Thoracic aorta (tissue), 2 donors: ENCODE results near the gene CRYZL1. TPM values are rescaled to one million over a fixed set of nuclear protein-coding genes. Genes with fewer than 3 reads are reported as not detected.
A peak's percentile ranks its signal among the peaks of the same experiment; 100 is the strongest.

Source experiments
- ATAC-seq: fragments of 150-250 bp; one replicate; pipeline ENCODE4 v1.8.0; 2017; ENCODE audit warnings: low read depth; ENCODE audit not compliant: insufficient number of reproducible peaks, low FRiP score
- DNase-seq: peaks from one replicate; pipeline ENCODE4 v3.0.0-alpha.2; 2020; ENCODE audit warnings: low spot score
- H3K27ac ChIP-seq, 2 donors: fragments of 200-600 bp; sonication (generic); 1 replicate in 1 of 2; 2 replicates in 1 of 2; pipeline ENCODE4 v1.5.1; 2016; ENCODE audit warnings: mild to moderate bottlenecking in 2 of 2, moderate library complexity in 2 of 2
- H3K27me3 ChIP-seq: fragments of 200-600 bp; sonication (generic); replicated peaks from 2 replicates; pipeline ENCODE4 v1.6.0; 2016; ENCODE audit warnings: mild to moderate bottlenecking; ENCODE audit not compliant: insufficient read depth
- H3K36me3 ChIP-seq: fragments of 200-600 bp; sonication (generic); one replicate; pipeline ENCODE4 v1.5.1; 2016
- H3K4me1 ChIP-seq, 2 donors: fragments of 200-600 bp; sonication (generic); 1 replicate in 1 of 2; 2 replicates in 1 of 2; pipeline versions ENCODE4 v1.5.1 to v1.6.0; 2016; ENCODE audit warnings: low read depth in 2 of 2, mild to moderate bottlenecking in 1 of 2; ENCODE audit not compliant: control insufficient read depth in 1 of 2
- H3K4me3 ChIP-seq: fragments of 200-600 bp; sonication (generic); 2 replicates; pipeline ENCODE4 v1.5.1; 2016; ENCODE audit warnings: mild to moderate bottlenecking
- H3K9me3 ChIP-seq: fragments of 200-600 bp; sonication (generic); 2 replicates; pipeline ENCODE4 v1.5.1; 2016
- CTCF ChIP-seq: fragments of 200-600 bp; sonication (generic); IDR thresholded peaks from one replicate; pipeline ENCODE4 v1.5.1; 2019; ENCODE audit warnings: antibody characterized with exemption
- total RNA-seq, 2 donors: library from RNA; depleted of rRNA; stranded (reverse); fragments of >200 nt; gene quantifications; one replicate each; pipeline versions ENCODE4 v1.1.0 to v1.2.3, GENCODE V29; 2016

Gene CRYZL1
- total RNA-seq, 2 donors from 2014 or later = 26.8 to 61.4 TPM

GRCh38 chr21:33658919-33659567, 17.5 kb upstream of the CRYZL1 start:
- H3K9me3 ChIP-seq = no peaks in the 10 kb centered on the region
- DNase-seq = no peak
- peak overlapping the region; percentile 23 to 56 for H3K27ac ChIP-seq
- no peak for ATAC-seq
- no peak for TF ChIP-seq CTCF
- peaks cover 22 to 60% of the 10 kb centered on the region in 2 donors for H3K4me1 ChIP-seq
- H3K27me3 ChIP-seq = no peaks in the 10 kb centered on the region
- no peaks in the 10 kb centered on the region for H3K36me3 ChIP-seq
- H3K4me3 ChIP-seq = no peak overlapping the region

DNA sequence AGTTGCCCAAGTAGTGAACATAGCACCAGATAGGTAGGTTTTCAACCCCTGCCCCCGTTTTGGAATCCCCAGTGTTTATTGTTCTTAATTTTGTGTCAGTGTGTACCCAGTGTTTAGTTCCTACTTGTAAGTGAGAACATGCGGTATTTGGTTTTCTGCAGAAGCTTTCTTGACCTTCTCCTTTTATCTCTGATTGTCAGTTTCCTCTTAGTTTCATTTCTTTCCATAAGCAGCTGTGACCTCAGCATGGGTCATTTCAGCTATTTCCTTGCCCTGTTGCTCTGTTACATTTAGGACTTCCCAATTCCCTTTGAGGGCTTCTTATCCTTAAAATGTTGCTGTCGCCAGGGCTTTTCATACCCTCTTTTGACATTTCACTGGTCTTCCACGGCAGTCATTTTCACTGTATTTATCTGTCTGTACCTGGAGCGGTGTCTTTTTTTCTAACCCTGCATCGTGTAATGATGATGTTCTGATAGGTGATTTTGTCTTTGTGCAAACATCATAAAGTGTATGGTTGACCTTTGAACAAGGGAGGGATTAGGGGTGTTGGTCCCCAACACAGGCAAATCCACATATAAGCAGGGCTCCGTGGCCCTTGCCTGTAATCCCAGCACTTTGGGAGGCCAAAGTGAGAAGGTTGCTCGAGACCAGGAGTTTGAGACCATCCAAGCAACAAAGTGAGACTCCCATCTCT, 15.7 kb upstream of the CRYZL1 start:
- H3K4me3 ChIP-seq = no peak overlapping the region
- no peaks in the 10 kb centered on the region for H3K36me3 ChIP-seq
- H3K27me3 ChIP-seq = no peaks in the 10 kb centered on the region
- DNase-seq (no peak), ATAC-seq (no peak)
- TF ChIP-seq CTCF = no peak
- peak overlapping the region in 1 of 2 donors; percentile 33 for H3K27ac ChIP-seq
- H3K4me1 ChIP-seq = peaks cover 22 to 60% of the 10 kb centered on the region in 2 donors
- H3K9me3 ChIP-seq = no peaks in the 10 kb centered on the region

DNA sequence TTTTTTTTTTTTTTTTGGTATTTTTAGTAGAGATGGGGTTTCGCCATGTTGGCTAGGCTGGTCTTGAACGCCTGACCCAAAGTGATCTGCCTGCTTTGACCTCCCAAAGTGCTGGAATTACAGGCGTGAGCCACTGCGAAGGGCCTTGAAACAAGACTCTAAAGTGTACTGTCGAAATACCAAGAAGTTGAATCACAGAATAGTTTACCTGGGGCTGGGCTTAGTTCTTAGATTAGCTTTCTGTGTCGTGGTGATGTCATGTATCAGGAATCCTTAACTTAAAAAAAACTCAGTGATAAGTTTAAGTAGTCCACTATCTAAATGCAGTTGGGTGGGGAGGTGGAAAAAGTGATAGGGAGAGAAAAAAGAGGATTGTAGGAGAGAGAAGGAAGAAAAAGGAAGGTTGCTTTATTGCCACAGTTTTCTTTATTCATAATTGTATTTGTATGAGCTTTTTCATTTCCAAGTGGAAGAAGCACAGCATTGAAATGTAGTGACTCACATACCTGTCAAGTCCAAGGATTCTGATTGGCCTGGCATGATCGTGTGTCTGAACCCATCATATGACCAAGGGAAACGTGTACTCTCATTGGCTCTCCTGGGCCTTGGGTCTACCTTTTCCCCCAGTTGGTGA, 14.2 kb upstream of the CRYZL1 start:
- Histone ChIP-seq H3K27ac (peak overlapping the region; percentile 56 to 64), H3K4me1 (peaks cover 22 to 65% of the 10 kb centered on the region in 2 donors)

DNA sequence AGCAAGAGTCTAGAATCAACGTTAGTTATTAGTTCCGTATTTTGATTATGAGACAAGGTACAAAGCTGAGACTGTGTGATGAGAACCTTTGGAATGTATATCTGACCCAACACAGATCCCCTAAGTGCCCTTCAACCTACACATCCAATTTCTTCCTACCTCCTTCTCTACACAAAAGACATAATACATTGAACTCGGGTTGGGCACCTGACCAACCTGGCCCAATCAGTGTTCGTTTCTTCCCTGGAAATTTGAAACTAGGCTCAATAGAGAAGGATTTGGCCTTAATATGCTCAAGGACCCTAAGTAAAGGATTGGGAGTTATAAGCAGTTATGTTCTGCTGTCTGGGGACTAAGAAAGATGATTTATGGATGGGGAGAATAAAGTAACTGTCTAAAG, 12.9 kb upstream of the CRYZL1 start:
- no peak for DNase-seq
- TF ChIP-seq CTCF = no peak

More for the DNA sequence above, 14.2 kb upstream of the CRYZL1 start:
- DNase-seq = no peak
- ATAC-seq = peak; percentile 84
- Histone ChIP-seq H3K9me3 (no peaks in the 10 kb centered on the region), H3K36me3 (no peaks in the 10 kb centered on the region), H3K27me3 (no peaks in the 10 kb centered on the region), H3K4me3 (no peak overlapping the region)
- no peak for TF ChIP-seq CTCF

DNA sequence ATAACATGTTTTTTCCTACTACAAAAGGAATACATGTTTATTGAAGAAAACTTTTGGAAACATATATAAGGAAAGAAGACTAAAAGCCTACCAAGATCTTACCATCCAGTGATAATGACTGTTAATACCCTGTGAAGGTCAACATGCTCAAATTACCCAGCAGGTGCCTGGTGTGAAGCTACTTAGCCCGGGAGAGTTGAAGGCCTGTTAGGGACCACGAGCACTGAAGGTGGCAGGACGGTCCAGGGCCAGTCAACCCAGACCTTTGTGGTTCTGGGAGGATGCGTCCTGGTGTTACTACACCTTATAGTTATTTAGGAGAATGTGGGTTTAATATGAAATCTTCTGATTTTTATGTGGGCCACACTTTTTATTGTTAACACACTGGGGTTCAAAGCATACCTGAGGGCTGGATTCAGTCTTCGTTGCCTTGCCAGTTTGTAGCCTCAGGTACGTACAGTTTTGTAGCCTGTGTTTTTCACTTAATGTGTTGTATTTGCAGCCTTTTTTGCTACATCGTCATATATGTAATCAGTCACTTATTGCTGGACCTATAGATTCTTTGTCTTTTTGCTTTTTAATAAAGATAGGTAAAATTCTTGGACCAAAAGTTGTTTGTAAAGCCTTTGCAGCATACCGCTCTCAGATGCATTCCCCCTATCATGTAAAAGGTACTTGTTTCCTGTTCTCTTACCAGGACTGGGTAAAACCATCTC, 10.6 kb upstream of the CRYZL1 start:
- H3K27me3 ChIP-seq = no peaks in the 10 kb centered on the region
- no peaks in the 10 kb centered on the region for H3K36me3 ChIP-seq
- no peak overlapping the region for H3K27ac ChIP-seq
- DNase-seq (no peak), ATAC-seq (no peak)
- H3K4me1 ChIP-seq = peaks cover 11 to 39% of the 10 kb centered on the region in 2 donors
- H3K9me3 ChIP-seq = no peaks in the 10 kb centered on the region
- H3K4me3 ChIP-seq = no peak overlapping the region
- TF ChIP-seq CTCF = no peak

More for the DNA sequence above, 12.9 kb upstream of the CRYZL1 start:
- Histone ChIP-seq H3K9me3 (no peaks in the 10 kb centered on the region), H3K27ac (no peak overlapping the region), H3K36me3 (no peaks in the 10 kb centered on the region), H3K4me1 (peaks cover 15 to 59% of the 10 kb centered on the region in 2 donors), H3K27me3 (no peaks in the 10 kb centered on the region), H3K4me3 (no peak overlapping the region)
- no peak for ATAC-seq
